HCT116 (cell line): ENCODE results near the gene RBBP8. TPM values are rescaled to one million over a fixed set of nuclear protein-coding genes. Genes with fewer than 3 reads are reported as not detected.

Experiments
- ATAC-seq: fragments of 200-7000 bp; cut with Tn5 transposase; 2 replicates; pipeline ENCODE4 v1.9.1; 2020; ENCODE audit warnings: mild to moderate bottlenecking, moderate library complexity
- BruUV-seq: library from RNA; stranded (reverse); fragments of 400-500 nt; replicated peaks from 2 replicates; lab custom pipeline; 2021; lab: Mats Ljungman, UMichigan
- CTCF ChIA-PET: fragments of 300-600 bp; sonication (Branson Sonifier 250); formaldehyde crosslinking; loops from one replicate; lab custom pipeline; 2021; ENCODE audit warnings: antibody characterized with exemption; lab: Charles Lee
- POLR2A ChIA-PET: fragments of 300-600, 350-600 bp; sonication (Branson Sonifier 250); formaldehyde crosslinking; loops from one replicate; lab custom pipeline; 2021; ENCODE audit warnings: antibody characterized with exemption; lab: Charles Lee
- RAD21 ChIA-PET, 2 experiments: fragments of 300-600 bp; sonication (Branson Sonifier 250); formaldehyde crosslinking; loops; one replicate each; lab custom pipeline; 2023; ENCODE audit warnings: low total read pairs in 2 of 2; ENCODE audit not compliant: uncharacterized antibody in 2 of 2, unreplicated experiment in 2 of 2, low non-redundant PET in 1 of 2; lab: Charles Lee
- DNase-seq: peaks from one replicate; pipeline ENCODE4 v3.0.0-alpha.2; 2010; ENCODE audit warnings: low read depth, low spot score
- H2AFZ ChIP-seq: fragments of 200-600 bp; shearing (Covaris generic), sonication (generic); 2 replicates; pipeline ENCODE4 v1.6.1; 2017; ENCODE audit warnings: low read depth, mixed run types, mixed read lengths, antibody characterized with exemption, low read length; ENCODE audit not compliant: poor library complexity, severe bottlenecking
- H3K27ac ChIP-seq: 2 replicates; pipeline ENCODE4 v1.5.1; 2012; ENCODE audit warnings: low read depth, low read length
- H3K27me3 ChIP-seq: fragments of 200-600 bp; sonication (generic); 2 replicates; pipeline ENCODE4 v1.6.1; 2016; ENCODE audit warnings: mixed run types, low read length, mixed read lengths; ENCODE audit not compliant: insufficient read depth
- H3K36me3 ChIP-seq, 2 experiments: fragments of 200-500 bp in 1 of 2; fragments of 200-600 bp in 1 of 2; sonication (Bioruptor generic) in 1 of 2; sonication (generic) in 1 of 2; 2 replicates each; pipeline versions ENCODE4 v1.5.1 to v1.6.1; 2014 to 2016; ENCODE audit warnings: low read length in 2 of 2, inconsistent platforms in 1 of 2, mixed read lengths in 1 of 2, mixed run types in 1 of 2; ENCODE audit not compliant: insufficient read depth in 2 of 2, control insufficient read depth in 1 of 2
- H3K4me1 ChIP-seq, 2 experiments: fragments of 200-600 bp in 1 of 2; sonication (generic) in 1 of 2; 2 replicates each; pipeline versions ENCODE4 v1.5.1 to v1.6.1; 2012 to 2017; ENCODE audit warnings: low read length in 2 of 2, inconsistent platforms in 1 of 2, mild to moderate bottlenecking in 1 of 2, mixed read lengths in 1 of 2, mixed run types in 1 of 2, moderate library complexity in 1 of 2; ENCODE audit not compliant: insufficient read depth in 2 of 2, control insufficient read depth in 1 of 2
- H3K4me2 ChIP-seq: fragments of 200-600 bp; sonication (generic); 2 replicates; pipeline ENCODE4 v1.6.1; 2017; ENCODE audit warnings: mixed run types, low read length, mixed read lengths
- H3K4me3 ChIP-seq, 2 experiments: fragments of 200-600 bp in 1 of 2; sonication (generic) in 1 of 2; replicated peaks in 1 of 2; 2 replicates each; pipeline ENCODE4 v1.5.1; 2011 to 2016; ENCODE audit warnings: low read length in 2 of 2, control low read depth in 1 of 2, low read depth in 1 of 2, mild to moderate bottlenecking in 1 of 2, mixed read lengths in 1 of 2, mixed run types in 1 of 2
- H3K79me2 ChIP-seq: fragments of 200-600 bp; sonication (generic); 2 replicates; pipeline ENCODE4 v1.6.1; 2017; ENCODE audit warnings: mild to moderate bottlenecking, mixed run types, low read length, moderate library complexity, mixed read lengths; ENCODE audit not compliant: insufficient read depth
- H3K9ac ChIP-seq: fragments of 200-600 bp; sonication (generic); 2 replicates; pipeline ENCODE4 v1.6.1; 2016; ENCODE audit warnings: low read length, mixed read lengths
- H3K9me2 ChIP-seq: fragments of 200-600 bp; sonication (generic), shearing (Covaris generic); 2 replicates; pipeline ENCODE4 v1.6.1; 2017; ENCODE audit warnings: mixed run types, mild to moderate bottlenecking, moderate library complexity; ENCODE audit not compliant: insufficient read depth
- H3K9me3 ChIP-seq, 2 experiments: fragments of 200-500 bp in 1 of 2; fragments of 200-600 bp in 1 of 2; sonication (Bioruptor generic) in 1 of 2; sonication (generic) in 1 of 2; 2 replicates each; pipeline ENCODE4 v1.6.1; 2014 to 2017; ENCODE audit warnings: low read length in 2 of 2, mixed read lengths in 2 of 2, inconsistent platforms in 1 of 2, low read depth in 1 of 2, mild to moderate bottlenecking in 1 of 2, mixed run types in 1 of 2, moderate library complexity in 1 of 2; ENCODE audit not compliant: control insufficient read depth in 1 of 2, insufficient read depth in 1 of 2
- H4K20me1 ChIP-seq: fragments of 200-600 bp; sonication (generic), shearing (Covaris generic); 2 replicates; pipeline ENCODE4 v1.6.1; 2017; ENCODE audit warnings: mixed run types, mild to moderate bottlenecking, moderate library complexity; ENCODE audit not compliant: insufficient read depth
- CBX3 ChIP-seq: IDR thresholded peaks from 2 replicates; pipeline ENCODE4 v1.6.1; 2012; ENCODE audit warnings: low read depth
- CTCF ChIP-seq, 3 experiments: fragments of 200-600 bp in 1 of 3; sonication (generic) in 1 of 3; IDR thresholded peaks in 2 of 3; conservative IDR thresholded peaks in 1 of 3; 2 replicates each; pipeline ENCODE4 v1.5.1; 2012 to 2017; ENCODE audit warnings: low read depth in 2 of 3, low read length in 2 of 3, antibody characterized with exemption in 1 of 3, borderline replicate concordance in 1 of 3, control low read depth in 1 of 3, mild to moderate bottlenecking in 1 of 3, mixed read lengths in 1 of 3, mixed run types in 1 of 3, moderate library complexity in 1 of 3; ENCODE audit not compliant: insufficient read depth in 1 of 3
- EZH2 ChIP-seq: fragments of 200-600 bp; sonication (generic); IDR thresholded peaks from 2 replicates; pipeline ENCODE4 v1.6.1; 2017; ENCODE audit warnings: antibody characterized with exemption, mixed run types
- EZH2phosphoT487 ChIP-seq: fragments of 200-600 bp; IDR thresholded peaks from 2 replicates; pipeline ENCODE4 v1.6.1; 2018; ENCODE audit warnings: antibody characterized with exemption, borderline replicate concordance
- FOSL1 ChIP-seq: IDR thresholded peaks from 2 replicates; pipeline ENCODE4 v1.6.1; 2012; ENCODE audit warnings: low read depth
- MAX ChIP-seq: IDR thresholded peaks from 2 replicates; pipeline ENCODE4 v1.6.1; 2012
- POLR2A ChIP-seq: IDR thresholded peaks from 2 replicates; pipeline ENCODE4 v1.7.0; 2011; ENCODE audit warnings: borderline replicate concordance; ENCODE audit not compliant: insufficient read depth, insufficient read length; ENCODE audit errors: extremely low read depth
- POLR2AphosphoS5 ChIP-seq: IDR thresholded peaks from 2 replicates; pipeline ENCODE4 v1.6.1; 2011; ENCODE audit warnings: mild to moderate bottlenecking, low read depth, low read length, moderate library complexity
- RAD21 ChIP-seq: IDR thresholded peaks from 2 replicates; pipeline ENCODE4 v1.6.1; 2012; ENCODE audit warnings: low read depth, mild to moderate bottlenecking
- REST ChIP-seq: IDR thresholded peaks from 2 replicates; pipeline ENCODE4 v1.6.1; 2012; ENCODE audit warnings: low read depth
- SIN3A ChIP-seq: IDR thresholded peaks from 2 replicates; pipeline ENCODE4 v1.6.1; 2012; ENCODE audit warnings: low read depth
- SP1 ChIP-seq: IDR thresholded peaks from 2 replicates; pipeline ENCODE4 v1.6.1; 2012; ENCODE audit warnings: low read depth
- SRF ChIP-seq: IDR thresholded peaks from 2 replicates; pipeline ENCODE4 v1.6.1; 2012; ENCODE audit warnings: low read depth
- TCF7L2 ChIP-seq: IDR thresholded peaks from 2 replicates; pipeline ENCODE4 v1.7.0; 2011; ENCODE audit warnings: borderline replicate concordance, inconsistent platforms; ENCODE audit not compliant: insufficient read depth, insufficient read length; ENCODE audit errors: extremely low read depth
- ZBTB33 ChIP-seq: IDR thresholded peaks from 2 replicates; pipeline ENCODE4 v1.6.1; 2011; ENCODE audit warnings: mild to moderate bottlenecking, low read length, moderate library complexity; ENCODE audit not compliant: insufficient replicate concordance; ENCODE audit errors: extremely low read depth
- ZFX ChIP-seq: fragments of 450-650 bp; IDR thresholded peaks from 2 replicates; pipeline ENCODE4 v1.6.1; 2017
- ZNF274 ChIP-seq: fragments of 200-500 bp; sonication (Bioruptor generic); IDR thresholded peaks from 2 replicates; pipeline ENCODE4 v1.6.1; 2014; ENCODE audit warnings: mild to moderate bottlenecking, low read depth, low read length, inconsistent platforms
- intact Hi-C: fragments of 100-400 bp; cut with micrococcal nuclease; formaldehyde crosslinking; loops from 2 replicates; pipeline ENCODE4 v1.10.0; 2022
- total RNA-seq: library from RNA; stranded (reverse); gene quantifications from one replicate; pipeline ENCODE4 v1.2.1, GENCODE V29; 2021; ENCODE audit not compliant: unreplicated experiment
- TF ChIP-seq, protein P1 (sequence below): IDR thresholded peaks from 2 replicates; pipeline ENCODE4 v1.6.1; 2012

Gene RBBP8
- total RNA-seq, 1 experiment from 2014 or later, result 66.6 TPM

DNA sequence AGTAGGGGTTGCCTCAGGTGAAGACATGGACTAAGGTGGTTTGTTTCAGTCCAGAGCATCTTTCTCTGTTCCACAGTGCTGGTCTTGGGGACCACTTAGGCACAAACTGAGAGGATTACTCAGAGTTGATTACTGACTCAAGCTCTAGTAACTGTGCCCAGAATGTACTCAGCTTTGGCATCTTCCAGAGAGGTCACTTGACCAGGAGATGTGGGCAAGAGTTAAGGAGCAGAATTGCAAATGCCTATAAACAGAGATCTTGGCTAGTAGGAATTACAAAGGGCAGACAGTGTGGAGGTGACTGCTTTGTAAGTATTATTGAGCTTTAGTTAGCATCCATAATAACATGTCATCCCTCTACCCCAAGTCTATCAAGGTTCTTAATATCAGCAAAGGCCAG, 109.0 kb downstream of the RBBP8 start:
- Histone ChIP-seq H3K9me3 (no peaks in the 10 kb centered on the region), H2AFZ (no peak overlapping the region), H3K4me3 (no peak overlapping the region), H3K4me1 (no peaks in the 10 kb centered on the region), H3K9ac (no peak overlapping the region), H4K20me1 (no peaks in the 10 kb centered on the region), H3K27ac (no peak overlapping the region), H3K79me2 (no peaks in the 10 kb centered on the region), H3K27me3 (no peaks in the 10 kb centered on the region), H3K9me2 (no peaks in the 10 kb centered on the region), H3K36me3 (no peaks in the 10 kb centered on the region), H3K4me2 (no peak overlapping the region)
- DNase-seq (no peak), ATAC-seq (no peak)
- CTCF ChIA-PET, result interaction anchor here (1.9 kb wide), 1 partner anchor 11 kb away, joined by 4 read pairs; no protein-coding TSS in a partner anchor
- intact Hi-C loops, result loop anchor here (5.0 kb wide), 1 partner anchor 55 kb away; no protein-coding TSS in a partner anchor
- TF ChIP-seq ZBTB33, result no peak
- TF ChIP-seq SP1, result no peak
- TF ChIP-seq CBX3, result no peak
- TF ChIP-seq, protein P1, sequence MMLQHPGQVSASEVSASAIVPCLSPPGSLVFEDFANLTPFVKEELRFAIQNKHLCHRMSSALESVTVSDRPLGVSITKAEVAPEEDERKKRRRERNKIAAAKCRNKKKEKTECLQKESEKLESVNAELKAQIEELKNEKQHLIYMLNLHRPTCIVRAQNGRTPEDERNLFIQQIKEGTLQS, result no peak
- TF ChIP-seq ZNF274, result no peak
- no peak for TF ChIP-seq TCF7L2
- TF ChIP-seq SIN3A, result no peak
- no peak for TF ChIP-seq MAX
- no peak for TF ChIP-seq FOSL1
- TF ChIP-seq POLR2A, result no peak
- TF ChIP-seq RAD21, result no peak
- TF ChIP-seq REST, result no peak
- no peak for TF ChIP-seq ZFX
- TF ChIP-seq EZH2, result no peak
- no peak for TF ChIP-seq POLR2AphosphoS5
- no peak for TF ChIP-seq EZH2phosphoT487
- TF ChIP-seq SRF, result no peak
- no peak for TF ChIP-seq CTCF (IDR thresholded peaks at IDR 0.05 in 2 of 3, conservative IDR thresholded peaks at IDR 0.05 in 1 of 3; ENCODE audit: borderline replicate concordance in 1 of 3, insufficient read depth in 1 of 3, low read depth in 2 of 3, low read length in 2 of 3)
- RAD21 ChIA-PET, result no interaction called here
- BruUV-seq, result no TSS peak
- POLR2A ChIA-PET, result no interaction called here
